Mesenchymal stem cell (in vitro differentiated cells and primary cell): ENCODE data around the gene FILIP1L.

Source experiments
- DNase-seq: peaks from one replicate; pipeline ENCODE4 v3.0.0-alpha.2; 2013
- H2AFZ ChIP-seq: one replicate; pipeline ENCODE4 v1.6.1; 2013; ENCODE audit warnings: low read depth, mild to moderate bottlenecking, control low read depth, inconsistent platforms, low read length, moderate library complexity
- H2AK5ac ChIP-seq: 2 replicates; pipeline ENCODE4 v1.6.1; 2013; ENCODE audit warnings: low read length, moderate library complexity, mild to moderate bottlenecking, inconsistent platforms; ENCODE audit not compliant: severe bottlenecking
- H2BK120ac ChIP-seq: one replicate; pipeline ENCODE4 v1.6.1; 2013; ENCODE audit warnings: low read depth, mild to moderate bottlenecking, inconsistent platforms, low read length, moderate library complexity
- H2BK12ac ChIP-seq, 2 experiments: one replicate each; pipeline ENCODE4 v1.6.1; 2013; ENCODE audit warnings: inconsistent platforms in 2 of 2, low read length in 2 of 2, mild to moderate bottlenecking in 2 of 2, moderate library complexity in 2 of 2, control low read depth in 1 of 2
- H2BK15ac ChIP-seq: one replicate; pipeline ENCODE4 v1.6.1; 2013; ENCODE audit warnings: mild to moderate bottlenecking, low read depth, inconsistent platforms; ENCODE audit not compliant: poor library complexity, severe bottlenecking
- H2BK5ac ChIP-seq: 2 replicates; pipeline ENCODE4 v1.6.1; 2013; ENCODE audit warnings: low read depth, mild to moderate bottlenecking, low read length, control low read depth, inconsistent platforms; ENCODE audit not compliant: poor library complexity, severe bottlenecking
- H3K14ac ChIP-seq, 2 experiments: one replicate each; pipeline ENCODE4 v1.6.1; 2013; ENCODE audit warnings: inconsistent platforms in 2 of 2, low read length in 2 of 2, control low read depth in 1 of 2, mild to moderate bottlenecking in 1 of 2, moderate library complexity in 1 of 2
- H3K18ac ChIP-seq, 2 experiments: one replicate each; pipeline ENCODE4 v1.6.1; 2013; ENCODE audit warnings: inconsistent platforms in 2 of 2, low read length in 2 of 2, control low read depth in 1 of 2, low read depth in 1 of 2, mild to moderate bottlenecking in 1 of 2
- H3K23ac ChIP-seq, 2 experiments: one replicate each; pipeline ENCODE4 v1.6.1; 2013; ENCODE audit warnings: inconsistent platforms in 2 of 2, low read length in 2 of 2, mild to moderate bottlenecking in 2 of 2, moderate library complexity in 2 of 2, control low read depth in 1 of 2
- H3K27ac ChIP-seq: 2 replicates; pipeline ENCODE4 v1.5.1; 2013; ENCODE audit warnings: mild to moderate bottlenecking, moderate library complexity, low read length, control low read depth, inconsistent platforms; ENCODE audit not compliant: poor library complexity, severe bottlenecking
- H3K27me3 ChIP-seq, 2 experiments: 2 replicates each; pipeline versions ENCODE4 v1.6.1 to v1.7.0; 2013; ENCODE audit warnings: low read length in 2 of 2, mild to moderate bottlenecking in 2 of 2, moderate library complexity in 2 of 2, control low read depth in 1 of 2, inconsistent platforms in 1 of 2; ENCODE audit not compliant: control insufficient read depth in 1 of 2, insufficient read depth in 1 of 2
- H3K36me3 ChIP-seq, 2 experiments: 2 replicates each; pipeline versions ENCODE4 v1.6.1 to v1.7.0; 2013; ENCODE audit warnings: low read length in 2 of 2, control low read depth in 1 of 2, inconsistent platforms in 1 of 2, low read depth in 1 of 2, mild to moderate bottlenecking in 1 of 2; ENCODE audit not compliant: insufficient read depth in 2 of 2, control insufficient read depth in 1 of 2
- H3K4ac ChIP-seq, 2 experiments: one replicate each; pipeline ENCODE4 v1.6.1; 2013; ENCODE audit warnings: inconsistent platforms in 2 of 2, low read length in 2 of 2, mild to moderate bottlenecking in 2 of 2, moderate library complexity in 2 of 2, control low read depth in 1 of 2, low read depth in 1 of 2
- H3K4me1 ChIP-seq: 2 replicates; pipeline ENCODE4 v1.6.1; 2013; ENCODE audit warnings: low read depth, low read length, control low read depth; ENCODE audit not compliant: control insufficient read depth, insufficient read depth
- H3K4me2 ChIP-seq: 2 replicates; pipeline ENCODE4 v1.6.1; 2013; ENCODE audit warnings: low read length, mild to moderate bottlenecking, inconsistent platforms; ENCODE audit not compliant: poor library complexity, severe bottlenecking
- H3K4me3 ChIP-seq, 2 experiments: 2 replicates each; pipeline versions ENCODE4 v1.5.1 to v1.7.0; 2013; ENCODE audit warnings: low read length in 2 of 2, mild to moderate bottlenecking in 2 of 2, control low read depth in 1 of 2, low read depth in 1 of 2; ENCODE audit not compliant: insufficient read depth in 1 of 2
- H3K79me1 ChIP-seq: replicated peaks from 2 replicates; pipeline ENCODE4 v1.6.1; 2013; ENCODE audit warnings: mild to moderate bottlenecking, control low read depth, low read length, inconsistent platforms; ENCODE audit not compliant: poor library complexity, severe bottlenecking
- H3K9ac ChIP-seq: 2 replicates; pipeline ENCODE4 v1.7.0; 2013; ENCODE audit warnings: mild to moderate bottlenecking, low read length, moderate library complexity
- H3K9me3 ChIP-seq: 2 replicates; pipeline ENCODE4 v1.7.0; 2013; ENCODE audit warnings: mild to moderate bottlenecking, low read length; ENCODE audit not compliant: control insufficient read depth
- H4K8ac ChIP-seq: one replicate; pipeline ENCODE4 v1.6.1; 2013; ENCODE audit warnings: inconsistent platforms, mild to moderate bottlenecking, low read length, moderate library complexity
- H4K91ac ChIP-seq: one replicate; pipeline ENCODE4 v1.6.1; 2013; ENCODE audit warnings: mild to moderate bottlenecking, low read length, inconsistent platforms
- WGBS: methylation state at CpG from one replicate; pipeline ENCODE4 v1.1.7; 2013; ENCODE audit warnings: mixed read lengths; 5-methylcytosine and 5-hydroxymethylcytosine counted together

Gene FILIP1L

GRCh38 chr3:100063929-100064461 lies 50.3 kb downstream of the FILIP1L start:
- no peak overlapping the region for H3K18ac ChIP-seq
- peak; percentile 96 for DNase-seq
- no peak overlapping the region for H3K4ac ChIP-seq
- no peak overlapping the region for H2BK120ac ChIP-seq
- no peak overlapping the region for H4K8ac ChIP-seq
- whole genome bisulfite sequencing: 5% methylated on average over 5 of the region's 7 CpGs
- H2BK5ac ChIP-seq: no peak overlapping the region
- no peaks in the 10 kb centered on the region for H3K4me1 ChIP-seq
- no peak overlapping the region for H3K27ac ChIP-seq
- H3K9me3 ChIP-seq: no peaks in the 10 kb centered on the region
- H3K4me3 ChIP-seq: no peak overlapping the region
- H3K36me3 ChIP-seq: no peaks in the 10 kb centered on the region
- no peaks in the 10 kb centered on the region for H3K27me3 ChIP-seq
- H3K4me2 ChIP-seq: no peak overlapping the region
- H2BK12ac ChIP-seq: no peak overlapping the region
- H2AFZ ChIP-seq: no peak overlapping the region
- no peak overlapping the region for H3K9ac ChIP-seq
- no peak overlapping the region for H4K91ac ChIP-seq
- H3K79me1 ChIP-seq: no peaks in the 10 kb centered on the region
- H3K14ac ChIP-seq: no peak overlapping the region
- H2AK5ac ChIP-seq: no peak overlapping the region
- H3K23ac ChIP-seq: no peak overlapping the region
- H2BK15ac ChIP-seq: no peak overlapping the region

DNA sequence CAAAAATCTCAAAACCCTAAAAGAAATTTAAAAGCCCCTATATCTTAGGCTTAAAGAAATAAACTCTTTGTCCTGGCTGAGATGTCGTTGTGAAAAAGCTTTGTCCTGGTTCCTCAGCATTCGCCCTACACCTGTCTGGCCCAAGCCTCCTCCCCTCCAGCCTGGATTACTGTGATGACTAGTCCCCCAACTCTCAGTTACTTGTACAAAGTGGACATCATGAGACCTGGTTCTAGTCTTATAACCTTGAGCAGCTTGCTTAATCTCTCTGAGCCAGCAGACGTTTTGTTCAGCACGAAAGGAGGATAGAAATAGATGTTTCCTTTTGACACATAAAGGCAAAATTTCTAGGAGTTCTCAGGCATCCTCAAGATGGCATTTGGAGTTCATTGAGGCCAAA lies 51.6 kb downstream of the FILIP1L start:
- Histone ChIP-seq H3K36me3 (no peaks in the 10 kb centered on the region), H3K9me3 (no peaks in the 10 kb centered on the region), H3K27ac (no peak overlapping the region), H2AFZ (no peak overlapping the region), H4K8ac (peak overlapping the region; percentile 75), H2BK12ac (peak overlapping the region; percentile 80 to 96), H3K18ac (peak overlapping the region; percentile 78 to 82), H3K9ac (no peak overlapping the region), H2BK120ac (peak overlapping the region; percentile 83), H4K91ac (peak overlapping the region; percentile 97), H3K27me3 (no peaks in the 10 kb centered on the region), H3K4ac (peak overlapping the region; percentile 78 to 92), H2BK15ac (peak overlapping the region; percentile 65), H2AK5ac (no peak overlapping the region), H3K23ac (no peak overlapping the region), H3K4me1 (no peaks in the 10 kb centered on the region), H2BK5ac (no peak overlapping the region), H3K79me1 (no peaks in the 10 kb centered on the region), H3K14ac (no peak overlapping the region), H3K4me3 (no peak overlapping the region), H3K4me2 (no peak overlapping the region)
- DNase-seq: no peak
- 88% methylated on average over 4 of the region's 4 CpGs for WGBS

DNA sequence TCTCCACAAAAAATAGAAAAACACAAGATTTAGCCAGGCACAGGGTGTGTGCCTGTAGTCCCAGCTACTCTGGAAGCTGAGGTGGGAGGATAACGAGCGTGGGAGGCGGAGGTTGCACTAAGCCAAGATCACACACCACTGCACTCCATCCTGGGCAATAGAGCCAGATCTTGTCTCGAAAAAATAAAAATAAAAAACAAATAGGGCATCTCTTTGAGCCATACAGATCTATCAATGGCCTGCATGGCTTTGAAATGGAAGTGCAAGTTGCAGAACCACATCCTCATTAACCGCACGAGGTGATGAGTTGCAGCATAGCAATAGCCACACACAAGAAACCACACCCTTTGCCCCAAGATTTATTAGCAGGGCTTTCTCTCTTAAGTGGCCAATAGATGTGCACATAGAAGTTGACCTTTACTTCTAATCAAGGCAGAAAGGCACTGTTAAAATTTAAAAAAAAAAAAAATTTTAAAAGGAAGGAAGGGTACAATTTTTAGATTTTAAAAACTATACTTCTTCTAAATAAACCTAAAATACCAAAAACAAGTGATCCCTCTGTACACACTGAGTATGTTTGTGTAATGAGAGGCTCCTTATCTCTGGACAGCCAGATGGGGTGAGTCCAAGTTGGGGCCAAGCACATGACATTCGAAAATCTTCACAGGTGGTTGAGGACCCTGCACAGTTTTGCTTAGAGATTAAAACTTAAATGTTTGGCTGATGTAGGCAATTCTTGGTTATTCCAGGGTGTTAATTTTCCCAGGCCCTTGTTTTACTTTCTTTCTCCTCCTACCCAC lies 53.4 kb downstream of the FILIP1L start:
- Histone ChIP-seq H2BK5ac (no peak overlapping the region), H3K9me3 (no peaks in the 10 kb centered on the region), H2BK12ac (peak overlapping the region in 1 of 2 experiments; percentile 72), H3K14ac (no peak overlapping the region), H4K8ac (no peak overlapping the region), H3K27me3 (no peaks in the 10 kb centered on the region), H2AFZ (no peak overlapping the region), H3K27ac (no peak overlapping the region), H3K9ac (no peak overlapping the region), H3K36me3 (no peaks in the 10 kb centered on the region), H2BK15ac (no peak overlapping the region), H3K4me2 (no peak overlapping the region), H4K91ac (no peak overlapping the region), H3K4ac (peak overlapping the region in 1 of 2 experiments; percentile 92), H3K4me1 (no peaks in the 10 kb centered on the region), H2AK5ac (no peak overlapping the region), H3K18ac (peak overlapping the region; percentile 52 to 77), H3K23ac (no peak overlapping the region), H3K79me1 (no peaks in the 10 kb centered on the region), H3K4me3 (no peak overlapping the region), H2BK120ac (no peak overlapping the region)
- WGBS: 79% methylated on average over 7 of the region's 7 CpGs
- DNase-seq: no peak

GRCh38 chr3:100059472-100059871 lies 54.8 kb downstream of the FILIP1L start:
- DNase-seq: no peak
- Histone ChIP-seq H4K91ac (peak overlapping the region; percentile 64), H2AFZ (no peak overlapping the region), H3K4ac (peak overlapping the region in 1 of 2 experiments; percentile 60), H3K14ac (no peak overlapping the region), H2BK12ac (peak overlapping the region; percentile 79), H3K4me3 (no peak overlapping the region), H3K23ac (no peak overlapping the region), H3K36me3 (no peaks in the 10 kb centered on the region), H2AK5ac (no peak overlapping the region), H2BK120ac (peak overlapping the region; percentile 64), H3K4me1 (no peaks in the 10 kb centered on the region), H2BK5ac (no peak overlapping the region), H3K27me3 (no peaks in the 10 kb centered on the region), H3K4me2 (no peak overlapping the region), H3K79me1 (no peaks in the 10 kb centered on the region), H2BK15ac (no peak overlapping the region), H3K27ac (no peak overlapping the region), H3K9me3 (no peaks in the 10 kb centered on the region), H3K9ac (no peak overlapping the region), H4K8ac (no peak overlapping the region), H3K18ac (peak overlapping the region; percentile 28 to 88)
- 100% methylated on average over 3 of the region's 3 CpGs for WGBS
